GM13976 (cell line): ENCODE measurements around the gene ITPR3.

Experiments
- DNase-seq: peaks from one replicate; pipeline ENCODE4 v3.0.0; 2012; ENCODE audit warnings: low spot score
- CTCF ChIP-seq: IDR thresholded peaks from 2 replicates; pipeline ENCODE4 v1.5.1; 2012; ENCODE audit warnings: borderline replicate concordance, mild to moderate bottlenecking; ENCODE audit not compliant: insufficient read depth; ENCODE audit errors: extremely low read depth, missing control alignments, control extremely low read depth
- in situ Hi-C: fragments of 300-500 bp; cut with MboI; formaldehyde crosslinking; loops from one replicate; pipeline ENCODE4 v1.12.0; 2022; ENCODE audit warnings: low sequenced_read_pairs, mixed read lengths, inconsistent platforms; ENCODE audit not compliant: unreplicated experiment

The ITPR3 gene

GRCh38 chr6:33677143-33677660 is 56.1 kb downstream of the ITPR3 start:
- no peak for TF ChIP-seq CTCF
- in situ Hi-C loops = no loop called here
- DNase-seq = no peak

GRCh38 chr6:33677689-33678088 is 56.6 kb downstream of the ITPR3 start:
- in situ Hi-C loops = no loop called here
- no peak for DNase-seq

GRCh38 chr6:33678233-33678931 is 57.3 kb downstream of the ITPR3 start:
- in situ Hi-C loops = no loop called here
- TF ChIP-seq CTCF = no peak
- DNase-seq = no peak

More at GRCh38 chr6:33677689-33678088, 56.6 kb downstream of the ITPR3 start:
- no peak for TF ChIP-seq CTCF

- DNase-seq = no peak
- TF ChIP-seq CTCF = no peak
- in situ Hi-C loops = no loop called here
Observed at GRCh38 chr6:33678932-33679490, 57.9 kb downstream of the ITPR3 start.

GRCh38 chr6:33679761-33680160 is 58.6 kb downstream of the ITPR3 start:
- DNase-seq = no peak
- no peak for TF ChIP-seq CTCF
- in situ Hi-C loops = no loop called here

- in situ Hi-C loops = no loop called here
- TF ChIP-seq CTCF = no peak
- no peak for DNase-seq
Observed at GRCh38 chr6:33682341-33682740, 61.2 kb downstream of the ITPR3 start.
